ENCODE results near the gene PABPC1L. TPM values are rescaled to one million over a fixed set of nuclear protein-coding genes. Genes with fewer than 3 reads are reported as not detected.

The PABPC1L gene
- total RNA-seq, 1 experiment from 2014 or later = 102 TPM

- intact Hi-C loops (cut with micrococcal nuclease; ENCODE audit: unreplicated experiment) (no loop called here), in situ Hi-C loops (cut with HindIII; ENCODE audit: low pct_unique_long_range_greater_than_20kb, low sequenced_read_pairs) (no loop called here)
- peak within 1 kb of the TSS; percentile 94 for H3K27ac ChIP-seq (ENCODE audit: low read length)
- POLR2A ChIA-PET = interaction anchor here (0.6 to 1.0 kb wide), 6 partner anchors 21 to 502 kb away, joined by 3 to 7 read pairs (median 3); no protein-coding TSS in a partner anchor
- ATAC-seq (peak; percentile 99), DNase-seq (ENCODE audit: low read depth, low spot score) (peak; percentile 85)
- H3K4me1 ChIP-seq (ENCODE audit: control insufficient read depth, insufficient read depth, low read length) = peaks cover 28% of the 10 kb centered on the region
- BruUV-seq (replicated peaks) = no TSS peak
- H3K9me3 ChIP-seq (ENCODE audit: control insufficient read depth, insufficient read depth, low read depth, low read length) = no peaks in the 10 kb centered on the region
- CTCF ChIA-PET = interaction anchor here (0.9 kb wide), 1 partner anchor 9 kb away, joined by 3 read pairs; no protein-coding TSS in a partner anchor
- no peak for TF ChIP-seq TCF7L2 (IDR thresholded peaks at IDR 0.05; ENCODE audit: low read depth, low read length)
- no peak for TF ChIP-seq CTCF (IDR thresholded peaks at IDR 0.05)
- no peak for TF ChIP-seq REST (IDR thresholded peaks at IDR 0.05; ENCODE audit: insufficient read depth in 1 of 2, low read depth in 2 of 2, low read length in 1 of 2)
- peak; percentile 66; the same call in 1 of the 2 replicates for TF ChIP-seq POLR2AphosphoS5 (IDR thresholded peaks at IDR 0.05; ENCODE audit: low read depth, low read length)
- peak; percentile 64; the same call in 1 of the 2 replicates for TF ChIP-seq SIN3A (IDR thresholded peaks at IDR 0.05; ENCODE audit: borderline replicate concordance, insufficient read depth, low read depth, low read length)
- no peaks in the 10 kb centered on the region for H3K27me3 ChIP-seq (ENCODE audit: control insufficient read depth, insufficient read depth, low read length)
- peaks cover 13% of the 10 kb centered on the region for H3K36me3 ChIP-seq (ENCODE audit: control insufficient read depth, insufficient read depth, low read length)
- peak within 1 kb of the TSS; percentile 94 to 96 for H3K4me3 ChIP-seq (ENCODE audit: low read depth in 2 of 2, low read length in 2 of 2)
Observed at GRCh38 chr20:44885392-44886265, 24.2 kb upstream of the PABPC1L start, which contains the start of gene YWHAB. TSS of gene YWHAB (plus strand) at chr20:44885705. CDS start at chr20:44901534, 15,829 bp downstream.

- Histone ChIP-seq H3K36me3 (ENCODE audit: control insufficient read depth, insufficient read depth, low read length) (peaks cover 13% of the 10 kb centered on the region), H3K4me1 (ENCODE audit: control insufficient read depth, insufficient read depth, low read length) (peaks cover 28% of the 10 kb centered on the region), H3K9me3 (ENCODE audit: control insufficient read depth, insufficient read depth, low read depth, low read length) (no peaks in the 10 kb centered on the region), H3K27ac (ENCODE audit: low read length) (peak overlapping the region; percentile 94), H3K27me3 (ENCODE audit: control insufficient read depth, insufficient read depth, low read length) (no peaks in the 10 kb centered on the region), H3K4me3 (ENCODE audit: low read depth in 2 of 2, low read length in 2 of 2) (peak overlapping the region; percentile 94 to 96)
- CTCF ChIA-PET = no interaction called here
- no peak for DNase-seq (ENCODE audit: low read depth, low spot score)
- in situ Hi-C loops (cut with HindIII; ENCODE audit: low pct_unique_long_range_greater_than_20kb, low sequenced_read_pairs) = no loop called here
- no peak for ATAC-seq
- intact Hi-C loops (cut with micrococcal nuclease; ENCODE audit: unreplicated experiment) = no loop called here
- no TSS peak for BruUV-seq (replicated peaks)
- POLR2A ChIA-PET = no interaction called here
- TF ChIP-seq REST (IDR thresholded peaks at IDR 0.05; ENCODE audit: insufficient read depth in 1 of 2, low read depth in 2 of 2, low read length in 1 of 2) = no peak
- no peak for TF ChIP-seq TCF7L2 (IDR thresholded peaks at IDR 0.05; ENCODE audit: low read depth, low read length)
- no peak for TF ChIP-seq CTCF (IDR thresholded peaks at IDR 0.05)
- TF ChIP-seq SIN3A (IDR thresholded peaks at IDR 0.05; ENCODE audit: borderline replicate concordance, insufficient read depth, low read depth, low read length) = no peak
- TF ChIP-seq POLR2AphosphoS5 (IDR thresholded peaks at IDR 0.05; ENCODE audit: low read depth, low read length) = no peak
Observed at GRCh38 chr20:44886266-44886651, 23.6 kb upstream of the PABPC1L start.

Data from Panc1 (cell line).